Femur (tissue), 1 donor: Measurements from ENCODE around the gene PRSS12.
"Not testable (repeated sequence)": the region's sequence is repeated elsewhere in the genome, so short reads cannot be mapped to it uniquely, and the experiment has no call there.

Experiments used
- DNase-seq: peaks from one replicate; pipeline ENCODE4 v3.0.0-alpha.2; 2017

Gene PRSS12

GRCh38 chr4:118270492-118270891 is 82.3 kb downstream of the PRSS12 start:
- no peak for DNase-seq

- no peak for DNase-seq
Measured at GRCh38 chr4:118268780-118269179, 84.0 kb downstream of the PRSS12 start.

GRCh38 chr4:118266145-118266496 is 86.7 kb downstream of the PRSS12 start:
- not testable (repeated sequence) for DNase-seq

- peak; percentile 52 for DNase-seq
Measured at GRCh38 chr4:118265312-118266144, 87.3 kb downstream of the PRSS12 start.

- DNase-seq, result no peak
Measured at GRCh38 chr4:118264096-118264495, 88.7 kb downstream of the PRSS12 start.

- DNase-seq, result no peak
Measured at GRCh38 chr4:118260309-118260708, 92.5 kb downstream of the PRSS12 start.

- no peak for DNase-seq
Measured at GRCh38 chr4:118259111-118259510, 93.7 kb downstream of the PRSS12 start.

- DNase-seq, result no peak
Measured at GRCh38 chr4:118254368-118254767, 98.4 kb downstream of the PRSS12 start.

GRCh38 chr4:118249890-118250289 is 102.9 kb downstream of the PRSS12 start:
- no peak for DNase-seq

- DNase-seq, result no peak
Measured at GRCh38 chr4:118237531-118237930, 115.3 kb downstream of the PRSS12 start.

GRCh38 chr4:118235566-118236120 is 117.2 kb downstream of the PRSS12 start:
- DNase-seq, result no peak
